GM12891 (cell line): Measurements from ENCODE around the gene FBXW12.

ENCODE experiments used
- POLR2AphosphoS5 ChIP-seq: IDR thresholded peaks from 2 replicates; pipeline ENCODE4 v1.6.1; 2011; ENCODE audit warnings: low read depth, low read length, control low read depth
- POU2F2 ChIP-seq: IDR thresholded peaks from 2 replicates; pipeline ENCODE4 v1.6.1; 2011; ENCODE audit warnings: low read depth, mild to moderate bottlenecking, control low read depth, low read length, moderate library complexity

DNA sequence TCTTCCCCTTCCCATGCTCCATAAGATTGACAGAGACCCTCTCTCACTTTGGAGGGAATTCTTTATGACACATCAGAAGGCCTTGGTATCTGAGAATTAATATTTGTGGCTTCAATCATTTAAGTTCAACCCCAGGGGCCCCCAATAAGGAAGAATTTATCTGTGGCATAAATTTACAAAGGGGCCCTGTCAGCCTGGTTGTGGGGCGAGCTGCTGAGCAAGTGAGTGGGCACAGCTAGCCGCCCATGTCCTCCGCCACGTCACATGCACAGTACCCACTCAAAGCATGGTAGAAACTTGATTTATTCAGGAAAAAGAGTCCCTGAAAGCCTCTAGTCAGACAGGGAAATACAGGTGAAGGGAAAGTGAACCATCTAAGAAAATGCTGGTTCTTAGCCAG, 44.5 kb downstream of the FBXW12 start:
- no peak for TF ChIP-seq POLR2AphosphoS5
- no peak for TF ChIP-seq POU2F2
